Stomach (tissue), 4 donors: ENCODE measurements around the gene GSTM5.
"Not testable (repeated sequence)": the region's sequence is repeated elsewhere in the genome, so short reads cannot be mapped to it uniquely, and the experiment has no call there.

Experiments
- EP300 ChIP-seq: sonication (generic); formaldehyde crosslinking; IDR thresholded peaks from one replicate; pipeline ENCODE4 v1.6.1; 2017; ENCODE audit warnings: antibody characterized with exemption
- POLR2A ChIP-seq, 4 donors: fragments of 450-650 bp; IDR thresholded peaks; one replicate each; pipeline ENCODE4 v1.6.1; 2016; ENCODE audit warnings: antibody characterized with exemption in 4 of 4, control low read depth in 2 of 4, mild to moderate bottlenecking in 1 of 4, moderate library complexity in 1 of 4
- POLR2AphosphoS5 ChIP-seq, 3 donors: sonication (generic); formaldehyde crosslinking; IDR thresholded peaks; one replicate each; pipeline ENCODE4 v1.6.1; 2016; ENCODE audit warnings: antibody characterized with exemption in 3 of 3
- TF ChIP-seq, protein P1 (sequence below), 7 experiments: fragments of 450-650 bp in 4 of 7; fragments of 200-600 bp in 3 of 7; sonication (generic) in 3 of 7; IDR thresholded peaks; one replicate each; pipeline ENCODE4 v1.5.1; 2016 to 2019; ENCODE audit warnings: antibody characterized with exemption in 7 of 7, control low read depth in 2 of 7, mild to moderate bottlenecking in 1 of 7

DNA sequence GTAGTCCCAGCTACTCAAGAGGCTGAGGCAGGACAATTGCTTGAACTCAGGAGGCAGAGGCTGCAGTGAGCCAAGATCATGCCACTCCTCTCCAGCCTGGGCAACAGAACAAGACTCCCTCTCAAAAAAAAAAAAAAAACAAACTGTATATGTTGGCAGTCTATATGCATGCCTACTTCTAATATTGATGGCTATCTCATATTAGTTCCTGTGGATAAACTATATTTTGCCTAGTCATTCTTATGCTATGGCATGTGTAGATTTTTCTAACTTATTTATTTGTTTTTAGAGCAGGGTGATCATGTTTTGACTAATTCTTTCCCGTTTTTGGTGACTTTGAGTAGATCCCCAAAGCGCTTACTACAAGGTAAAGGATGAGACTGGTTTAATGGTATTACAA is 33.4 kb upstream of the GSTM5 start:
- TF ChIP-seq EP300; POLR2A (IDR thresholded peaks at IDR 0.05); POLR2AphosphoS5 (IDR thresholded peaks at IDR 0.05): not testable (repeated sequence)
- TF ChIP-seq, protein P1, sequence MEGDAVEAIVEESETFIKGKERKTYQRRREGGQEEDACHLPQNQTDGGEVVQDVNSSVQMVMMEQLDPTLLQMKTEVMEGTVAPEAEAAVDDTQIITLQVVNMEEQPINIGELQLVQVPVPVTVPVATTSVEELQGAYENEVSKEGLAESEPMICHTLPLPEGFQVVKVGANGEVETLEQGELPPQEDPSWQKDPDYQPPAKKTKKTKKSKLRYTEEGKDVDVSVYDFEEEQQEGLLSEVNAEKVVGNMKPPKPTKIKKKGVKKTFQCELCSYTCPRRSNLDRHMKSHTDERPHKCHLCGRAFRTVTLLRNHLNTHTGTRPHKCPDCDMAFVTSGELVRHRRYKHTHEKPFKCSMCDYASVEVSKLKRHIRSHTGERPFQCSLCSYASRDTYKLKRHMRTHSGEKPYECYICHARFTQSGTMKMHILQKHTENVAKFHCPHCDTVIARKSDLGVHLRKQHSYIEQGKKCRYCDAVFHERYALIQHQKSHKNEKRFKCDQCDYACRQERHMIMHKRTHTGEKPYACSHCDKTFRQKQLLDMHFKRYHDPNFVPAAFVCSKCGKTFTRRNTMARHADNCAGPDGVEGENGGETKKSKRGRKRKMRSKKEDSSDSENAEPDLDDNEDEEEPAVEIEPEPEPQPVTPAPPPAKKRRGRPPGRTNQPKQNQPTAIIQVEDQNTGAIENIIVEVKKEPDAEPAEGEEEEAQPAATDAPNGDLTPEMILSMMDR (IDR thresholded peaks at IDR 0.05): not testable (repeated sequence)
